Adrenal gland (tissue), 5 donors: ENCODE results near the gene APRT.

Experiments used
- CTCF ChIP-seq, 6 experiments: fragments of 450-650 bp in 4 of 6; fragments of 200-600 bp in 2 of 6; sonication (generic) in 1 of 6; IDR thresholded peaks; 1 replicate in 5 of 6; 2 replicates in 1 of 6; pipeline versions ENCODE4 v1.5.1 to v1.8.0; 2016 to 2021; ENCODE audit warnings: antibody characterized with exemption in 6 of 6, mild to moderate bottlenecking in 2 of 6, moderate library complexity in 1 of 6
- POLR2A ChIP-seq, 2 donors: fragments of 450-650 bp; IDR thresholded peaks; one replicate each; pipeline ENCODE4 v1.6.1; 2017; ENCODE audit warnings: antibody characterized with exemption in 2 of 2, mild to moderate bottlenecking in 2 of 2, moderate library complexity in 1 of 2
- donor health status: DM: no; HTN: no; CAD: no.

- TF ChIP-seq CTCF (IDR thresholded peaks at IDR 0.05) (no peak), POLR2A (IDR thresholded peaks at IDR 0.05) (no peak)
These were observed 25.1 kb upstream of the APRT start for GRCh38 chr16:88836791-88837190.
